T-helper 1 cell treated with Interleukin-12 subunit alpha and Interleukin-12 subunit beta and Interleukin-4 antibody, amounts not matched to agents 30 ng/mL and 1 ng/mL, for 36 hours (primary cell): ENCODE measurements around the gene CCDC107. TPM values are rescaled to one million over a fixed set of nuclear protein-coding genes. Genes with fewer than 3 reads are reported as not detected.

ENCODE experiments used
- intact Hi-C: fragments of 100-400 bp; cut with micrococcal nuclease; formaldehyde crosslinking; loops from one replicate; pipeline ENCODE4 v1.15.1; 2024
- total RNA-seq: library from RNA; stranded (reverse); gene quantifications from 2 replicates; pipeline ENCODE4 v1.2.3, GENCODE V29; 2022

CCDC107 gene
- total RNA-seq, 1 donor from 2014 or later, result 29.0 TPM

DNA sequence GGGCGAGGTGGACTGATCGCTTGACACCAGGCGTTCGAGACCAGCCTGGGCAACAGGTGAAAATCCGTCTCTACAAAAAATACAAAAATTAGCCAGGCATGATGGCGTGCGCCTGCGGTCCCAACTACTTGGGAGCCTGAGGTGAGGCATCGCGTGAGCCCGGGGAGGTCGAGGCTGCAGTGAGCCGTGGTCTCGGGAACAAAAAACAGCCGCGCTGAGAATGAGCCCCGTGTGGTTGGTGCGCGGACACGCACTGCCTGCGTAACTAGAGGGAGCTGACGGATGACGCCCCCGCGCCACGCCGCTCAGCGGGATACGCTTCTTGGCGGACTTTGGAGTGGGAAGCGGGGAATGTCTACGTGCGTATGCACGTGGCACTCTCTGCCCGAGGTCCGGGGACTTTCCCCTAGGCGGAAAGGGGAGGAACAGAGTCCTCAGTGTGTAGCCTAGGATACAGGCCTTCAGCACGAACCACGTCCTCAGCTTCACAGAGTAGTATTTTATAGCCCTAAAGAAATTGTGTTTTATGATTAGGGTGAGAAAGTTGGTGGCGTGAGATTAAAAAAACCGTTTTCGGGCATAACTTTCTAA is 451 bp upstream of the CCDC107 start, which contains the start of gene RMRP:
RMRP (minus strand) TSS at position 474 of the 591 bp plus-strand sequence.
- intact Hi-C loops, result loop anchor here (1.0 to 10.0 kb wide), 17 partner anchors 8 to 1033 kb away; partner anchors contain the start of genes ARHGEF39, ARID3C, CREB3 and DCTN3

GRCh38 chr9:35658968-35659220 is 802 bp downstream of the CCDC107 start:
- intact Hi-C loops, result loop anchor here (1.0 to 10.0 kb wide), 12 partner anchors 29 to 1034 kb away; partner anchors contain the start of genes ARID3C, DCTN3, DNAJB5 and FAM221B

- intact Hi-C loops, result loop anchor here (2.0 to 10.0 kb wide), 8 partner anchors 167 to 1035 kb away; partner anchors contain the start of genes ARID3C, DCTN3, DNAJB5 and FAM221B
Observed at GRCh38 chr9:35659340-35659739, 1.2 kb downstream of the CCDC107 start.

DNA sequence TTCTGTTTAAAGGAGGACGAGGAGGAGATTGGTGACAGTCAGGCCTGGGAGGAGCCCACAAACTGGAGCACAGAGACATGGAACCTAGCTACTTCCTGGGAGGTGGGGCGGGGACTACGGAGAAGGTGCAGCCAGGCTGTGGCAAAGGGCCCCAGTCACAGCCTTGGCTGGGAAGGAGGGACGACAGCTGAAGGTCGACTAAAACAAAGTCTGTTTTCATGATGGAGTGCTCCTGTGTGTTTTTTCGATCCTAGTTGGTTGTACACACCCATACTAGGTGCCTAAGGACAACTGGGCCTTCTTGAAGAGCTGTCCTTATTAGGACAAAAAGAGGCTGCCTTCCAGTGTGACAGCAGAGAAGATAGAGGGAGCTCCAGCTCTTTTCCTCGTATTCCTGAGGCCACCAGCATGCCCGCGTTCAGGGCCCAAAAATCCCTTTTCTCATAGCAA is 2.9 kb downstream of the CCDC107 start:
- intact Hi-C loops, result no loop called here

- intact Hi-C loops, result no loop called here
Observed at GRCh38 chr9:35661756-35662350, 3.8 kb downstream of the CCDC107 start.

- intact Hi-C loops, result no loop called here
Observed at GRCh38 chr9:35662437-35662836, 4.3 kb downstream of the CCDC107 start.

DNA sequence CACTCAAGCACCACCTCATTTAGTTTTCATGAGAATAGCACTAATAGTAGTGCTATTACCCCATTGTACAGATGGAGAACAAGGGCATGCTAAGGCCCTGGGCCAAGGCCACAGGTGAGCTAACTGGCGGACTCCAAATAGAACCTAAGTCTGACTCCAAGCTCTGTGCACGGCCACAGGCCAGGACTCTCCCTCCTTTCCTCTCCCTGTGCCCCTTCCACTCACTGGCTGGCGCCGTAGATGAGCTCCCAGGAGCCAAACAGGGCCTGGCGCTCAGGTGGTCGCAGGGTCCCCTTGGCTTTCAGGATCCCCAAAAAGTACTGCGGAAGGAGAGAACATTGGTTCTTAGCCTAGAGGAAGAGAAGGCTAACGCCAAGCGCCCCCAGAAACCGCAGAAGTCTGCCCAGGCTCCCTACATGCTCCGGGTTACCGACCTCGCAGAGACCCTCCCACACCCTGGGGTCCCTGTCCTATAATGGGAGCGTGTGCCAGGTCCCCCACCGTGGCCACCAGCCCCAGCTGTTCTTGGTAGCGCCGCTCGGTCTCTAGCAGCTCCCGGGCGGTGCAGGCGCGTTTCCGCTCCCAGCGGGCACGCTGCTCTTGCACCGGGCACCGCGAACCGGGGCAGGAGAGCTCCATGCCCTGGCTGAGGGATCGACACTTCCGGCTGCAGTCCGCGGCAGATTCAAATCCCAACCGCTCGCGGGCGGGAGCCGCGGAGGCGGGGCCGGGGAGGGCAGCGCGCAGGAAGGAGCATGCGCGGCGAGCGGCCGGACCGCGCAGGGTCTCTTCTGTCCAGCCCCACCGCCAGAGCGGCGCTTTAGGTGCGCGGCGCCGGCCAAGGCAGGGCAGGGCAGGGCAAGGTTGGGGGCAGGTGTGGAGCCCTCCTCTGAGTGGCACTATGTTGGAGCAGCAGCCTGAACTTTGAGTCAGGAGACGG is 6.7 kb downstream of the CCDC107 start, which contains the start of gene ARHGEF39:
ARHGEF39 (minus strand) TSS at position 665 of the 940 bp plus-strand sequence; CDS start at position 639, 26 bp downstream.
- intact Hi-C loops, result loop anchor here (1.0 to 2.0 kb wide), 3 partner anchors 8 to 60 kb away; no protein-coding TSS in a partner anchor

DNA sequence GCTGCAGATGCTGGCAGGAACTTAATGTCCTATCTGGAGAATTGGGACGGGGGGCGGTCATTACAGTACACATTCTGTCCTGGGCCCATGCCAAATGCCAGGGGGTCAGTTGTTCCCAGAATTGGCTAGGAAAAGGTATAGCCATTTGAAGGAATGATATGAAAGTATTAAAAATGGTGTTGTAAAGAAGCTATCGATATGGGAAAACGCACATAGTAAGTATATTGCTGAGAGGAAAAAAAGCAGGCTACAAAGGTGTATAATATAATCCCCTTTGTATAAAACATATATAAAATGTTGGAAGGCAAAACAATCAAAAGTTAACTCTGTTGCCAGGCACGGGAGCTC is 7.4 kb downstream of the CCDC107 start:
- intact Hi-C loops, result loop anchor here (1.0 to 2.0 kb wide), 3 partner anchors 8 to 61 kb away; no protein-coding TSS in a partner anchor

GRCh38 chr9:35666045-35666444 is 8.0 kb downstream of the CCDC107 start:
- intact Hi-C loops, result no loop called here

GRCh38 chr9:35666549-35666948 is 8.5 kb downstream of the CCDC107 start:
- intact Hi-C loops, result no loop called here

DNA sequence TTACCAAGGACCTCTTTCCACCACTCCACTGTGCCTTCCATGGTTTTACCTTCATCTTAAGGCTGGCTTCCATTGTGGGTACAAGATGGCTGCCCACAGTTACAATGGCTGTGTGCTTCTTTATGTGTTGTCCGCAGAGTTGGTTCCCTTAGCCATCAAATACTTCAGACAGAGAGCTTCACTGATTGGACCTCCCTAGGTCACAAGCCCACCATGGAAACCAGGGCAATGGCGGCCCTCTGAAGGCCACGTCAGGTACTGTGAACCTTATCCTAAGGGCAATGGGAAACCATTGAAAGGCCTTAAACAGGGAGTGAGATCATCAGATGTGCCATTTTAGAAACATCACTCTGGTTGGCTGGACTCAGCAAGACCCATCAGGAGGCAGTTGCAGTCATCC is 9.8 kb downstream of the CCDC107 start:
- intact Hi-C loops, result no loop called here

DNA sequence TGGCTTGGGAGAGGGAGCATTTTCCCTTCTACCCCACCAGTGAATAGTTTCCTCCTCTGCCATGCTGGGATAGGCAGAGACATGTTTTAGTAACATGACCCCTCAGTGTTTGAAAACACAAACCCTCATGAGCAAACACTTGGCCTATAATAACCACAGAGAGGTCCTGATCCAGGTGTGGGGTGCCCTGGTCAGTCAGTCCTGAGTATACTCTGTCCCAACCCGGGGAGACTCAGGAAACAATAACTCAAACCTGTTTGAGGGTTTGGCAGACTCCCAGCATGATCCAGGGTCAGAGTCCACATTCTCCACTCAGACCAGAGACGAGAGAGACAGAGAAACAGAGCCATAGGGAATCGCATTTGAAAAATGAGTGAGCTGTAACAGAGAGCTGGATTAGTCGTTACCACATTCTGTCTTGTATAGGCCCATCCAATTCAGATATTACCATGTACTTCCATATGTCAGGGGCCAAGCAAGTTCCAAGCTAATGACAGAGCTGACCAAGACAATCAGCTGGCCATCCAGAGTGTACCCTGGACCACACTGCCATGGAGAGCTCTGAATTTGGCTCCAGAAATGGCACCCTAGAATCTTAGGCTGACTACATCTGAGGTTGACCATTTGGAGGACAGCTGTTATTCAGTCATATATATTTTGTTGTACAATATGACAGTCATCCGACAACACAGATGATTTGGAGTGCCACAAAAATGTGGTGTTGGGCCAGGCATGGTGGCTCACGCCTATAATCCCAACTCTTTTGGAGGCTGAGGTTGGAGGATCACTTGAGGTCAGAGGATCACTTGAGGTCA is 11.4 kb downstream of the CCDC107 start:
- intact Hi-C loops, result no loop called here

- intact Hi-C loops, result no loop called here
Observed at GRCh38 chr9:35673132-35674024, 15.3 kb downstream of the CCDC107 start, which contains the start of gene CA9. Gene CA9 (plus strand): TSS chr9:35673928. CDS start chr9:35673960, 32 bp downstream.

GRCh38 chr9:35674025-35674361 is 15.9 kb downstream of the CCDC107 start:
- intact Hi-C loops, result no loop called here

DNA sequence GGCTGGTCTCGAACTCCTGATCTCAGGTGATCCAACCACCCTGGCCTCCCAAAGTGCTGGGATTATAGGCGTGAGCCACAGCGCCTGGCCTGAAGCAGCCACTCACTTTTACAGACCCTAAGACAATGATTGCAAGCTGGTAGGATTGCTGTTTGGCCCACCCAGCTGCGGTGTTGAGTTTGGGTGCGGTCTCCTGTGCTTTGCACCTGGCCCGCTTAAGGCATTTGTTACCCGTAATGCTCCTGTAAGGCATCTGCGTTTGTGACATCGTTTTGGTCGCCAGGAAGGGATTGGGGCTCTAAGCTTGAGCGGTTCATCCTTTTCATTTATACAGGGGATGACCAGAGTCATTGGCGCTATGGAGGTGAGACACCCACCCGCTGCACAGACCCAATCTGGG is 17.1 kb downstream of the CCDC107 start:
- intact Hi-C loops, result no loop called here

DNA sequence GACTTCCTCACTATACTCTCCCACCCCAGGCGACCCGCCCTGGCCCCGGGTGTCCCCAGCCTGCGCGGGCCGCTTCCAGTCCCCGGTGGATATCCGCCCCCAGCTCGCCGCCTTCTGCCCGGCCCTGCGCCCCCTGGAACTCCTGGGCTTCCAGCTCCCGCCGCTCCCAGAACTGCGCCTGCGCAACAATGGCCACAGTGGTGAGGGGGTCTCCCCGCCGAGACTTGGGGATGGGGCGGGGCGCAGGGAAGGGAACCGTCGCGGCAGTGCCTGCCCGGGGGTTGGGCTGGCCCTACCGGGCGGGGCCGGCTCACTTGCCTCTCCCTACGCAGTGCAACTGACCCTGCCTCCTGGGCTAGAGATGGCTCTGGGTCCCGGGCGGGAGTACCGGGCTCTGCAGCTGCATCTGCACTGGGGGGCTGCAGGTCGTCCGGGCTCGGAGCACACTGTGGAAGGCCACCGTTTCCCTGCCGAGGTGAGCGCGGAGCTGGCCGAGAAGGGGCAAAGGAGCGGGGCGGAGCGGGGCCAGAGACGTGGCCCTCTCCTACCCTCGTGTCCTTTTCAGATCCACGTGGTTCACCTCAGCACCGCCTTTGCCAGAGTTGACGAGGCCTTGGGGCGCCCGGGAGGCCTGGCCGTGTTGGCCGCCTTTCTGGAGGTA is 17.8 kb downstream of the CCDC107 start:
- intact Hi-C loops, result no loop called here

- intact Hi-C loops, result no loop called here
Observed at GRCh38 chr9:35679091-35679490, 21.0 kb downstream of the CCDC107 start.

- intact Hi-C loops, result no loop called here
Observed at GRCh38 chr9:35679766-35680330, 21.8 kb downstream of the CCDC107 start.
